Gastrocnemius medialis (tissue), 4 donors: ENCODE results near the gene REX1BD. TPM values are rescaled to one million over a fixed set of nuclear protein-coding genes. Genes with fewer than 3 reads are reported as not detected.

Source experiments
- ATAC-seq, 2 donors: fragments of 150-250 bp; one replicate each; pipeline ENCODE4 v1.9.1; 2016
- DNase-seq, 2 donors: peaks; one replicate each; pipeline ENCODE4 v3.0.0-alpha.2; 2019
- H3K27ac ChIP-seq, 4 donors: fragments of 200-600 bp; sonication (generic); 1 replicate in 1 of 4; 2 replicates in 3 of 4; pipeline ENCODE4 v1.5.1; 2016 to 2018; ENCODE audit warnings: mild to moderate bottlenecking in 2 of 4, moderate library complexity in 1 of 4
- H3K27me3 ChIP-seq, 3 donors: fragments of 200-600 bp; sonication (generic) in 2 of 3; 1 replicate in 1 of 3; 2 replicates in 2 of 3; pipeline versions ENCODE4 v1.5.1 to v1.6.0; 2016 to 2019; ENCODE audit warnings: mild to moderate bottlenecking in 1 of 3, moderate library complexity in 1 of 3
- H3K36me3 ChIP-seq, 2 donors: fragments of 200-600 bp; sonication (generic) in 1 of 2; one replicate each; pipeline ENCODE4 v1.5.1; 2017 to 2018
- H3K4me1 ChIP-seq, 2 donors: fragments of 200-600 bp; sonication (generic) in 1 of 2; one replicate each; pipeline ENCODE4 v1.5.1; 2016 to 2017; ENCODE audit warnings: mild to moderate bottlenecking in 2 of 2
- H3K4me3 ChIP-seq, 4 donors: fragments of 200-600 bp; sonication (generic) in 3 of 4; 1 replicate in 1 of 4; 2 replicates in 3 of 4; pipeline ENCODE4 v1.5.1; 2016 to 2019; ENCODE audit warnings: mild to moderate bottlenecking in 2 of 4
- H3K9me3 ChIP-seq, 3 donors: fragments of 200-600 bp; sonication (generic) in 2 of 3; 1 replicate in 1 of 3; 2 replicates in 2 of 3; pipeline ENCODE4 v1.5.1; 2016 to 2019
- POLR2A ChIP-seq, 2 donors: fragments of 450-650 bp; IDR thresholded peaks; one replicate each; pipeline ENCODE4 v1.6.1; 2017; ENCODE audit warnings: antibody characterized with exemption in 2 of 2, mild to moderate bottlenecking in 2 of 2, moderate library complexity in 2 of 2
- in situ Hi-C, 4 donors: fragments of 200-750 bp; cut with MboI; loops; one replicate each; pipeline versions ENCODE4 v1.15.0 to v1.8.0; 2017; ENCODE audit warnings: low sequenced_read_pairs in 4 of 4
- intact Hi-C: fragments of 100-400 bp; cut with DNase I; formaldehyde crosslinking; loops from one replicate; pipeline ENCODE4 v1.15.1; 2023; ENCODE audit warnings: low total_unique reads
- total RNA-seq, 4 donors: library from RNA; depleted of rRNA; stranded (reverse); fragments of >200 nt; gene quantifications; one replicate each; pipeline versions ENCODE4 v1.1.0 to v1.2.3, GENCODE V29; 2016
- TF ChIP-seq, protein P1 (sequence below), 5 experiments: fragments of 450-650 bp in 3 of 5; fragments of 200-600 bp in 2 of 5; sonication (generic) in 2 of 5; IDR thresholded peaks in 4 of 5; conservative IDR thresholded peaks in 1 of 5; 1 replicate in 4 of 5; 2 replicates in 1 of 5; pipeline ENCODE4 v1.5.1; 2016 to 2019; ENCODE audit warnings: antibody characterized with exemption in 5 of 5, mild to moderate bottlenecking in 3 of 5, moderate library complexity in 3 of 5

Gene REX1BD
- total RNA-seq, 4 donors from 2014 or later = 163 to 337 (median 187) TPM

DNA sequence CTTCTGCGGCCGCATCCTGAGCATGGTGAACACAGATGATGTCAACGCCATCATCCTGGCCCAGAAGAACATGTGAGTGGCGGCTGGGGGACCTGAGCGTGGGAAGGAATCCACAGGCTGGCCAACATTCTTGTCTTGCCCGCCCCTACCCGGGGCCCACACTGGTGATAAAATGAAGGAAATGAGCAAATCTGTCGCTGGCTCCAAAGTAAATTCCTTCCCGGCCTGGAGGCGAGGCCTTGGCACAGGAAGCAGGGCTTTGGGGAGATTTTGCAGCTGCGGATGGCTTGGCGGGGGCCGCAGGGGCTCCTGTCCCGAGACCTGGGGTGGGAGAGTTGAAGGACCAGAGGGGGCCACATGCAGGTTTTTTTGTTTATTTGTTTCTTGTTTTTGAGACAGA, 26.5 kb upstream of the REX1BD start:
- DNase-seq (no peak), ATAC-seq (no peak)
- peaks cover 0 to 42% of the 10 kb centered on the region in 2 donors for H3K36me3 ChIP-seq
- intact Hi-C loops = no loop called here
- no peak overlapping the region for H3K4me3 ChIP-seq
- no peaks in the 10 kb centered on the region for H3K9me3 ChIP-seq
- no peaks in the 10 kb centered on the region for H3K27me3 ChIP-seq
- in situ Hi-C loops = loop anchor here in 1 of 4 donors (25.0 kb wide), 1 partner anchor 100 kb away; no protein-coding TSS in a partner anchor
- TF ChIP-seq POLR2A (IDR thresholded peaks at IDR 0.05) = no peak
- TF ChIP-seq, protein P1, sequence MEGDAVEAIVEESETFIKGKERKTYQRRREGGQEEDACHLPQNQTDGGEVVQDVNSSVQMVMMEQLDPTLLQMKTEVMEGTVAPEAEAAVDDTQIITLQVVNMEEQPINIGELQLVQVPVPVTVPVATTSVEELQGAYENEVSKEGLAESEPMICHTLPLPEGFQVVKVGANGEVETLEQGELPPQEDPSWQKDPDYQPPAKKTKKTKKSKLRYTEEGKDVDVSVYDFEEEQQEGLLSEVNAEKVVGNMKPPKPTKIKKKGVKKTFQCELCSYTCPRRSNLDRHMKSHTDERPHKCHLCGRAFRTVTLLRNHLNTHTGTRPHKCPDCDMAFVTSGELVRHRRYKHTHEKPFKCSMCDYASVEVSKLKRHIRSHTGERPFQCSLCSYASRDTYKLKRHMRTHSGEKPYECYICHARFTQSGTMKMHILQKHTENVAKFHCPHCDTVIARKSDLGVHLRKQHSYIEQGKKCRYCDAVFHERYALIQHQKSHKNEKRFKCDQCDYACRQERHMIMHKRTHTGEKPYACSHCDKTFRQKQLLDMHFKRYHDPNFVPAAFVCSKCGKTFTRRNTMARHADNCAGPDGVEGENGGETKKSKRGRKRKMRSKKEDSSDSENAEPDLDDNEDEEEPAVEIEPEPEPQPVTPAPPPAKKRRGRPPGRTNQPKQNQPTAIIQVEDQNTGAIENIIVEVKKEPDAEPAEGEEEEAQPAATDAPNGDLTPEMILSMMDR (IDR thresholded peaks at IDR 0.05 in 4 of 5, conservative IDR thresholded peaks at IDR 0.05 in 1 of 5) = no peak
- H3K4me1 ChIP-seq = peaks cover 0 to 15% of the 10 kb centered on the region in 2 donors
- peak overlapping the region; percentile 67 to 95 (median 72) for H3K27ac ChIP-seq

DNA sequence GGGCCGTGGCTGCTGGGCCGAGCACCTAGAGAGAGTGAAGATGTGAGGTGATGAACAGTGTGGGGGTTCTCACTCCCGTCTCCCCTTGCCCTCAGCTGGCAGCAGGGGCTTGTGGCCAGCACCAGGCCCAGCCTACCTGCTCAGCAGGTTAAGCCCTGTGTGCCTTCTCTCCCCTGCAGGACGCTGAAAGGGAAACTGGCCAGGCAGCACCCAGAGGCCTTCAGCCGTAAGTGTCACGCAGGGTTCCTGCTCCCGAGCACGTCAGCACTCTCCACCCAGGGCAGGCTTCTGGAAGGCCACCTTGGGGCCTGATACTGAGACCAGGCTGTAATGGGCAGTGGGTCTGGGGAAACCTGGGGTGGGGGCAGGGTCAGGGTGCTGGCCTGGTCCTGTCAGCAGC, 21.6 kb upstream of the REX1BD start:
- TF ChIP-seq, protein P1 (IDR thresholded peaks at IDR 0.05 in 4 of 5, conservative IDR thresholded peaks at IDR 0.05 in 1 of 5) = no peak
- no peak for TF ChIP-seq POLR2A (IDR thresholded peaks at IDR 0.05)
- no peaks in the 10 kb centered on the region for H3K4me1 ChIP-seq
- in situ Hi-C loops = loop anchor here in 1 of 4 donors (25.0 kb wide), 1 partner anchor 105 kb away; no protein-coding TSS in a partner anchor
- H3K27me3 ChIP-seq = no peaks in the 10 kb centered on the region
- H3K27ac ChIP-seq = no peak overlapping the region
- no peak overlapping the region for H3K4me3 ChIP-seq
- H3K9me3 ChIP-seq = no peaks in the 10 kb centered on the region
- DNase-seq (no peak), ATAC-seq (no peak)
- intact Hi-C loops = no loop called here
- H3K36me3 ChIP-seq = peaks cover 0 to 58% of the 10 kb centered on the region in 2 donors

DNA sequence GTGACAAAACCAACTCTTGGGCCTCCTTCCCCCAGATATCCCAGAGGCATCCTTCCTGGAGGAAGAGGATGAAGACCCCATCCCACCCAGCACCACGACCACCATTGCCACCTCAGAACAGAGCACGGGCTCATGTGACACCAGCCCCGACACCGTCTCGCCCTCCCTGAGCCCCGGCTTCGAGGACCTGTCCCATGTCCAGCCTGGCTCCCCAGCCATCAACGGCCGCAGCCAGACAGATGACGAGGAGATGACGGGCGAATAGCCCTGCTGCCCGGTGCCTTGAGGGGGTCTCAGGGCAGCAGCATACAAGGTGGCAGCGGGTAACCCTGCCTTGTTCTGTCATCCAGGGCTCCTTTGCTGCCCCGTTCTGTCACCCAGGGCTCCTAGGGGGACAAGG, 20.2 kb upstream of the REX1BD start:
- no peak for ATAC-seq
- intact Hi-C loops = no loop called here
- H3K36me3 ChIP-seq = peaks cover 0 to 55% of the 10 kb centered on the region in 2 donors
- no peaks in the 10 kb centered on the region for H3K9me3 ChIP-seq
- DNase-seq = no peak
- TF ChIP-seq, protein P1 (IDR thresholded peaks at IDR 0.05 in 4 of 5, conservative IDR thresholded peaks at IDR 0.05 in 1 of 5) = no peak
- no peak for TF ChIP-seq POLR2A (IDR thresholded peaks at IDR 0.05)
- in situ Hi-C loops = loop anchor here in 1 of 4 donors (25.0 kb wide), 1 partner anchor 106 kb away; no protein-coding TSS in a partner anchor
- peaks cover 10 to 13% of the 10 kb centered on the region in 2 donors for H3K4me1 ChIP-seq
- no peak overlapping the region for H3K27ac ChIP-seq
- no peak overlapping the region for H3K4me3 ChIP-seq
- no peaks in the 10 kb centered on the region for H3K27me3 ChIP-seq

DNA sequence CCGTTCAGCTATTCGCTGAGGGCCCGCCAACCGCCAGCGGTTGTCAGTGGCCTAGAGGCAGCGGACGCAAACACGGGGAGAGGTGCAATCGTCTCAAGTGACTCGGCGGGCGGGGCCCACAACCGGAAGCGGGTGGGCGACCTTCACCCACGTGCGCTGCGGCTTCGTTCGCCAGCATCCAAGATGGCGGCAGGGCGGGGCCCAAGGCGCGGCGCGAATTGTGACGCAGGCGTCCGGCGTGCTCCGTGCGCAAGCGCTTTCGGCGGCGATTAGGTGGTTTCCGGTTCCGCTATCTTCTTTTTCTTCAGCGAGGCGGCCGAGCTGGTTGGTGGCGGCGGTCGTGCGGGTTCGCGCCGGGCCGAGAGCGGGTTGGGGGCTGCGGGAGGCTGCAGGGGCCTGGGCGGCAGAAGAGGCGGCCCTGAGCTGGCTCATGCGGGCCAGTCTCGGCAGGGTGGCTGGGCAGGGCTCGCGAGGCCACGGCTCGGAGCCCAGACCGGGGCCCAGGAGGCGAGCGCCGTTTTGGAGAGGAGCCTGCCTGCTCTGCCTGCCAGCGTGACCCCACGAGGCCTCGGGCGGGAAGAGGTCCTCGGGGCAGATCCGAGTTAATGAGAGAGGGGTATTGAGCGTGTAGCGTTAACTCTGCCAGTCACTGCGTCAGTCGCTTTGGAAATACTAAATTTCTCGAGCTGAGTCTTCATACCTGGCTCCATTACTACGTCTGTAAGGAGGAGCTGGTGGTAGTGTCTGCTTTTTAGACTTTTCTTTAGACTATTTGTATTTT, 16.8 kb upstream of the REX1BD start, which contains the start of gene UBA52:
Gene UBA52, plus strand, starts transcription at position 294 of the 781 bp plus-strand sequence. CDS start 1,444 bp downstream, outside the sequence.
- H3K27me3 ChIP-seq = no peaks in the 10 kb centered on the region
- TF ChIP-seq, protein P1 (IDR thresholded peaks at IDR 0.05 in 4 of 5, conservative IDR thresholded peaks at IDR 0.05 in 1 of 5) = peak in 1 of 5 experiments; percentile 6
- TF ChIP-seq POLR2A (IDR thresholded peaks at IDR 0.05) = peak; percentile 95 to 98
- peak within 1 kb of the TSS; percentile 78 to 90 (median 82) for H3K4me3 ChIP-seq
- ATAC-seq (peak; percentile 94 to 95), DNase-seq (peak; percentile 97 to 98)
- intact Hi-C loops (loop anchor here (1.0 to 5.0 kb wide), 4 partner anchors 14 to 369 kb away; partner anchors contain the start of genes ELL, HOMER3 and KXD1), in situ Hi-C loops (loop anchor here (10.0 to 25.0 kb wide), 3 partner anchors 107 to 117 kb away; no protein-coding TSS in a partner anchor)
- peaks cover 10 to 16% of the 10 kb centered on the region in 2 donors for H3K4me1 ChIP-seq
- no peaks in the 10 kb centered on the region for H3K9me3 ChIP-seq
- peaks cover 2 to 56% of the 10 kb centered on the region in 2 donors for H3K36me3 ChIP-seq
- peak within 1 kb of the TSS; percentile 88 to 98 (median 94) for H3K27ac ChIP-seq
